NT2/D1 (cell line): ENCODE results near the gene FRMD3.

Source experiments
- SUZ12 ChIP-seq: IDR thresholded peaks from 2 replicates; pipeline ENCODE4 v1.6.1; 2011; ENCODE audit not compliant: insufficient read length, insufficient read depth; ENCODE audit errors: extremely low read depth
- YY1 ChIP-seq: IDR thresholded peaks from 2 replicates; pipeline ENCODE4 v1.6.1; 2011; ENCODE audit not compliant: insufficient read length, insufficient read depth

DNA sequence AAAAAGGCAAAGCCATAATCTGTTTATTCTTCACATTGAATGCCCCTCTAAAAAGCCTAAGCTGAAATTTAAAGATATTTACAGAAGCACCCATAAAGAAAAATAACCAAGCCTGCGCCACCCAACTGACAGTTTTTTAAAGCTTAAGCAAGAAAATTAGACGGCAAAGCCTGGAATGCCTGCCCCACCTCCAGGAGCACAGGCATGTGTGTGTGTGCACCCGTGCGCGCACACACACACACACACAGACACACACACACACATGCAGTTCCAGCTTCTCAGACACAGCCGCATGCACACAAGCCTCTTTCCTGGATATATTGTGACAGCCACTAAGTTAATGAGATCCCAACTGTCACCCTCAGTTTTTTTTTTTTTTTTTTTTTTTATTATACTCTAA, 88.2 kb downstream of the FRMD3 start:
- TF ChIP-seq SUZ12 (no peak), YY1 (no peak)
